ENCODE data around the gene GABRA5.
A peak's percentile ranks its signal among the peaks of the same experiment; 100 is the strongest.

Gene GABRA5

DNA sequence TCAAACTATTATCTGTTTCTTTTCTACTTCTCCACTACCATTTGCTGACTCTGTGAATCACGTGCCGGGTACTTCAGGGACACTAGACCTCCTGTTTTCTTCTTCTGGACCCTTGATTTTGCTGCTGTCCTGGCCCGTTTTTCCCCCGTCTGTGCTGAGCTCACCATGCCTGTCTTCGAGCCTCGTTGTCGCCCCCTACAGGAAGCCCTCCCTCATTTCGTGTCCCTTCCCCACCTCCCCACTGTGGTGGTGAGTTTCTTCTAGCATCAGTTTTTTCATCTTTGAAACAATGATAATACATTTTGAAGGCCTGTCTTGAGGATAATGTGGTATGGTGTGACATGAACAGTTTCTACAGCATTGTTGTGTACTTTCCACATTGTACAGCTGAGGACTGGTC, 117.0 kb downstream of the GABRA5 start:
- TF ChIP-seq EZH2phosphoT487 (IDR thresholded peaks at IDR 0.05; ENCODE audit: borderline replicate concordance), result no peak
- TF ChIP-seq, protein P1, sequence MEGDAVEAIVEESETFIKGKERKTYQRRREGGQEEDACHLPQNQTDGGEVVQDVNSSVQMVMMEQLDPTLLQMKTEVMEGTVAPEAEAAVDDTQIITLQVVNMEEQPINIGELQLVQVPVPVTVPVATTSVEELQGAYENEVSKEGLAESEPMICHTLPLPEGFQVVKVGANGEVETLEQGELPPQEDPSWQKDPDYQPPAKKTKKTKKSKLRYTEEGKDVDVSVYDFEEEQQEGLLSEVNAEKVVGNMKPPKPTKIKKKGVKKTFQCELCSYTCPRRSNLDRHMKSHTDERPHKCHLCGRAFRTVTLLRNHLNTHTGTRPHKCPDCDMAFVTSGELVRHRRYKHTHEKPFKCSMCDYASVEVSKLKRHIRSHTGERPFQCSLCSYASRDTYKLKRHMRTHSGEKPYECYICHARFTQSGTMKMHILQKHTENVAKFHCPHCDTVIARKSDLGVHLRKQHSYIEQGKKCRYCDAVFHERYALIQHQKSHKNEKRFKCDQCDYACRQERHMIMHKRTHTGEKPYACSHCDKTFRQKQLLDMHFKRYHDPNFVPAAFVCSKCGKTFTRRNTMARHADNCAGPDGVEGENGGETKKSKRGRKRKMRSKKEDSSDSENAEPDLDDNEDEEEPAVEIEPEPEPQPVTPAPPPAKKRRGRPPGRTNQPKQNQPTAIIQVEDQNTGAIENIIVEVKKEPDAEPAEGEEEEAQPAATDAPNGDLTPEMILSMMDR (conservative IDR thresholded peaks at IDR 0.05; ENCODE audit: low read length), result peak; percentile 34; the same call in 1 of the 2 replicates

DNA sequence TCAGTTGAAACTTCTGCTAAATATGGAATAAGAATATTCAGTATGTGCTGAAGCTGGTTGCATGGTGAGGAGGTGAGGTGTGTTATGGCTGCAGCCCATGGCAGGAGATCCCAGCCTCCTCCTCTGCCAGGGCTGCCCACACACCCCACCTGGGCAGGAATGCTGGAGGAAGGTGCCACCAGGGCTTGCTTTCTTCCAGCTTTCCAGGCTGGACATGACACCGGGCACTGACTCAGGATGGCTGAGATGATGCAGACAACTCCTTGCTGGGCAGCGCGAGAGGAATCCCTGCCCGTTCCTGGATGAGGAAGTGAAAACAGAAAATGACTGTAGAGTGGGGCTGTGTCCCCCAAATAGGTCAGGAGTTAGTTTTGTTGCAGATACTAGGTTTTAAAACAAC, 118.2 kb downstream of the GABRA5 start:
- H3K4me1 ChIP-seq (ENCODE audit: insufficient read depth, low read length, poor library complexity, severe bottlenecking), result no peaks in the 10 kb centered on the region
- H3K4me3 ChIP-seq (ENCODE audit: low read length, poor library complexity, severe bottlenecking), result no peak overlapping the region
- no peaks in the 10 kb centered on the region for H4K20me1 ChIP-seq (ENCODE audit: insufficient read depth, low read length, poor library complexity, severe bottlenecking)
- H3K36me3 ChIP-seq (ENCODE audit: insufficient read depth, low read length), result no peaks in the 10 kb centered on the region
- no peaks in the 10 kb centered on the region for H3K9me2 ChIP-seq (replicated peaks; ENCODE audit: low read depth, low read length)
- H3K79me2 ChIP-seq (ENCODE audit: insufficient read depth, low read length), result no peaks in the 10 kb centered on the region
- no peaks in the 10 kb centered on the region for H3K27me3 ChIP-seq (ENCODE audit: insufficient read depth, low read length, poor library complexity, severe bottlenecking)
- no peak overlapping the region for H2AFZ ChIP-seq (ENCODE audit: low read length)
- TF ChIP-seq, protein P1 (conservative IDR thresholded peaks at IDR 0.05; ENCODE audit: low read length), result no peak
- TF ChIP-seq EZH2phosphoT487 (IDR thresholded peaks at IDR 0.05; ENCODE audit: borderline replicate concordance), result no peak
- no peak overlapping the region for H3K4me2 ChIP-seq (ENCODE audit: low read depth, low read length, poor library complexity, severe bottlenecking)
- H3K9me3 ChIP-seq (ENCODE audit: insufficient read depth, low read depth, low read length), result no peaks in the 10 kb centered on the region; the same call in 1 of the 2 replicates
- no peak overlapping the region for H3K9ac ChIP-seq (ENCODE audit: low read depth, low read length, poor library complexity, severe bottlenecking)
- H3F3A ChIP-seq (ENCODE audit: low read depth), result no peaks in the 10 kb centered on the region

More for the DNA sequence above, 117.0 kb downstream of the GABRA5 start:
- H3K36me3 ChIP-seq (ENCODE audit: insufficient read depth, low read length), result no peaks in the 10 kb centered on the region
- H2AFZ ChIP-seq (ENCODE audit: low read length), result no peak overlapping the region
- no peaks in the 10 kb centered on the region for H3K79me2 ChIP-seq (ENCODE audit: insufficient read depth, low read length)
- no peaks in the 10 kb centered on the region for H3K9me2 ChIP-seq (replicated peaks; ENCODE audit: low read depth, low read length)
- no peak overlapping the region for H3K9ac ChIP-seq (ENCODE audit: low read depth, low read length, poor library complexity, severe bottlenecking)
- H3K4me1 ChIP-seq (ENCODE audit: insufficient read depth, low read length, poor library complexity, severe bottlenecking), result no peaks in the 10 kb centered on the region
- no peaks in the 10 kb centered on the region for H4K20me1 ChIP-seq (ENCODE audit: insufficient read depth, low read length, poor library complexity, severe bottlenecking)
- no peaks in the 10 kb centered on the region for H3F3A ChIP-seq (ENCODE audit: low read depth)
- H3K4me2 ChIP-seq (ENCODE audit: low read depth, low read length, poor library complexity, severe bottlenecking), result no peak overlapping the region
- no peak overlapping the region for H3K4me3 ChIP-seq (ENCODE audit: low read length, poor library complexity, severe bottlenecking)
- H3K27me3 ChIP-seq (ENCODE audit: insufficient read depth, low read length, poor library complexity, severe bottlenecking), result no peaks in the 10 kb centered on the region
- no peaks in the 10 kb centered on the region; the same call in 1 of the 2 replicates for H3K9me3 ChIP-seq (ENCODE audit: insufficient read depth, low read depth, low read length)

- H3K4me3 ChIP-seq (ENCODE audit: low read length, poor library complexity, severe bottlenecking), result no peak overlapping the region
- no peaks in the 10 kb centered on the region for H3K9me2 ChIP-seq (replicated peaks; ENCODE audit: low read depth, low read length)
- no peaks in the 10 kb centered on the region for H4K20me1 ChIP-seq (ENCODE audit: insufficient read depth, low read length, poor library complexity, severe bottlenecking)
- H3K4me1 ChIP-seq (ENCODE audit: insufficient read depth, low read length, poor library complexity, severe bottlenecking), result no peaks in the 10 kb centered on the region
- TF ChIP-seq, protein P1 (conservative IDR thresholded peaks at IDR 0.05; ENCODE audit: low read length), result no peak
- no peak for TF ChIP-seq EZH2phosphoT487 (IDR thresholded peaks at IDR 0.05; ENCODE audit: borderline replicate concordance)
- no peak overlapping the region for H3K4me2 ChIP-seq (ENCODE audit: low read depth, low read length, poor library complexity, severe bottlenecking)
- H3K36me3 ChIP-seq (ENCODE audit: insufficient read depth, low read length), result no peaks in the 10 kb centered on the region
- H2AFZ ChIP-seq (ENCODE audit: low read length), result no peak overlapping the region
- H3K79me2 ChIP-seq (ENCODE audit: insufficient read depth, low read length), result no peaks in the 10 kb centered on the region
- no peaks in the 10 kb centered on the region for H3K27me3 ChIP-seq (ENCODE audit: insufficient read depth, low read length, poor library complexity, severe bottlenecking)
- H3F3A ChIP-seq (ENCODE audit: low read depth), result no peaks in the 10 kb centered on the region
- H3K9me3 ChIP-seq (ENCODE audit: insufficient read depth, low read depth, low read length), result no peaks in the 10 kb centered on the region; the same call in 1 of the 2 replicates
- no peak overlapping the region for H3K9ac ChIP-seq (ENCODE audit: low read depth, low read length, poor library complexity, severe bottlenecking)
Observed at GRCh38 chr15:26996250-26996649, 129.4 kb downstream of the GABRA5 start.

Measured in Loucy (cell line).